Astrocyte (in vitro differentiated cells and primary cell): ENCODE data around the gene GIPC1.

ENCODE experiments used
- CTCF ChIP-seq: IDR thresholded peaks from 2 replicates; pipeline ENCODE4 v1.5.1; 2011; ENCODE audit warnings: low read depth, mild to moderate bottlenecking, inconsistent platforms, low read length, moderate library complexity; ENCODE audit not compliant: insufficient read depth
- EZH2 ChIP-seq: IDR thresholded peaks from 2 replicates; pipeline ENCODE4 v1.6.1; 2012; ENCODE audit warnings: mild to moderate bottlenecking, low read length, inconsistent platforms; ENCODE audit not compliant: insufficient read depth

DNA sequence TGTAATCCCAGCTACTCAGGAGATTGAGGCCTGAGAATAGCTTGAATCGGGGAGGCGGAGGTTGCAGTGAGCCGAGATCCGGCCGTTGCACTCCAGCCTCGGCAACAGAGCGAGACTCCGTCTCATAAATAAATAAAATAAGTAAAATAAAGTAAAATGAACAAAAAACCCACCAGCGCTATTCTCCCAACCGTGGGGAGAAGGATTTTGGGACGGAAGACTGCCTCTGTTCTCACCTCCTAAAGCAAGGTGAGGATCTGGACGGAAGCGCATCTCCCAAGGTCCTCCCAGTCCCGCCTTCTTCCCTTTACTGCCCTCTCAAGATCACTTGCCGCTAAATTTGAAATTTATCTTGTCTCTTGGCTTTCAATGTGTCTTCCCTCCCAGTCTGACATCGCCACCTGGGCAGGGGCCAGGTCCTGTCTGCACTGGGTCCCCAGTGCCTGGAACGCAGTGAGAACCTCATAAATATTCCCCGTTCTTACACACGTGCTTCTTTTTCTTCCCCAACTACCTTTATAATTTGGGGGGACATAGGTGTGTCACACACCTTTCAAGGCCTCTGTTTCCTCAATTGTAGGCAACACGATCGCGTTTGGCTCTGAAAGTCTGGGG lies 23.4 kb upstream of the GIPC1 start:
- TF ChIP-seq CTCF (no peak), EZH2 (no peak)
